ENCODE measurements around the gene FDX1.

Gene FDX1

GRCh38 chr11:110431051-110431672 lies 1.4 kb downstream of the FDX1 start:
- Histone ChIP-seq H3K9me3 (ENCODE audit: control insufficient read depth in 5 of 5, low read length in 5 of 5) (no peaks in the 10 kb centered on the region), H3K36me3 (ENCODE audit: control insufficient read depth in 5 of 5, insufficient read depth in 5 of 5, low read length in 5 of 5) (no peaks in the 10 kb centered on the region), H3K27me3 (ENCODE audit: control insufficient read depth in 5 of 5, insufficient read depth in 4 of 5, low read length in 5 of 5) (no peaks in the 10 kb centered on the region), H3K27ac (ENCODE audit: low read depth, low read length) (peak overlapping the region; percentile 92), H3K4me1 (ENCODE audit: control insufficient read depth in 5 of 5, insufficient read depth in 5 of 5, low read length in 5 of 5) (peaks cover 9 to 43% (median 31%) of the 10 kb centered on the region in 5 donors), H3K9ac (ENCODE audit: low read length in 5 of 5) (peak overlapping the region; percentile 91 to 100 (median 99)), H3K4me3 (ENCODE audit: low read depth in 1 of 5, low read length in 5 of 5) (peak overlapping the region; percentile 91 to 97 (median 97))

- Histone ChIP-seq H3K9ac (ENCODE audit: low read length in 5 of 5) (peak overlapping the region; percentile 82 to 100 (median 93)), H3K9me3 (ENCODE audit: control insufficient read depth in 5 of 5, low read length in 5 of 5) (no peaks in the 10 kb centered on the region), H3K4me3 (ENCODE audit: low read depth in 1 of 5, low read length in 5 of 5) (peak overlapping the region in 4 of 5 donors; percentile 96 to 97 (median 97)), H3K27me3 (ENCODE audit: control insufficient read depth in 5 of 5, insufficient read depth in 4 of 5, low read length in 5 of 5) (no peaks in the 10 kb centered on the region), H3K27ac (ENCODE audit: low read depth, low read length) (peak overlapping the region; percentile 92), H3K36me3 (ENCODE audit: control insufficient read depth in 5 of 5, insufficient read depth in 5 of 5, low read length in 5 of 5) (no peaks in the 10 kb centered on the region), H3K4me1 (ENCODE audit: control insufficient read depth in 5 of 5, insufficient read depth in 5 of 5, low read length in 5 of 5) (peaks cover 9 to 47% (median 32%) of the 10 kb centered on the region in 5 donors)
Observed at GRCh38 chr11:110431674-110432073, 1.9 kb downstream of the FDX1 start.

- H3K36me3 ChIP-seq (ENCODE audit: control insufficient read depth in 5 of 5, insufficient read depth in 5 of 5, low read length in 5 of 5) = peaks cover 0 to 7% (median 0%) of the 10 kb centered on the region in 5 donors
- H3K4me1 ChIP-seq (ENCODE audit: control insufficient read depth in 5 of 5, insufficient read depth in 5 of 5, low read length in 5 of 5) = peaks cover 9 to 51% (median 32%) of the 10 kb centered on the region in 5 donors
- H3K27me3 ChIP-seq (ENCODE audit: control insufficient read depth in 5 of 5, insufficient read depth in 4 of 5, low read length in 5 of 5) = no peaks in the 10 kb centered on the region
- no peak overlapping the region for H3K4me3 ChIP-seq (ENCODE audit: low read depth in 1 of 5, low read length in 5 of 5)
- peak overlapping the region in 1 of 5 donors; percentile 21 for H3K9ac ChIP-seq (ENCODE audit: low read length in 5 of 5)
- peak overlapping the region; percentile 25 for H3K27ac ChIP-seq (ENCODE audit: low read depth, low read length)
- H3K9me3 ChIP-seq (ENCODE audit: control insufficient read depth in 5 of 5, low read length in 5 of 5) = no peaks in the 10 kb centered on the region
Observed at GRCh38 chr11:110432713-110433392, 3.1 kb downstream of the FDX1 start.

GRCh38 chr11:110433393-110434333 lies 3.9 kb downstream of the FDX1 start:
- Histone ChIP-seq H3K36me3 (ENCODE audit: control insufficient read depth in 5 of 5, insufficient read depth in 5 of 5, low read length in 5 of 5) (peaks cover 0 to 7% (median 0%) of the 10 kb centered on the region in 5 donors), H3K4me1 (ENCODE audit: control insufficient read depth in 5 of 5, insufficient read depth in 5 of 5, low read length in 5 of 5) (peaks cover 9 to 51% (median 32%) of the 10 kb centered on the region in 5 donors), H3K9ac (ENCODE audit: low read length in 5 of 5) (peak overlapping the region in 1 of 5 donors; percentile 21), H3K4me3 (ENCODE audit: low read depth in 1 of 5, low read length in 5 of 5) (no peak overlapping the region), H3K27me3 (ENCODE audit: control insufficient read depth in 5 of 5, insufficient read depth in 4 of 5, low read length in 5 of 5) (no peaks in the 10 kb centered on the region), H3K9me3 (ENCODE audit: control insufficient read depth in 5 of 5, low read length in 5 of 5) (no peaks in the 10 kb centered on the region), H3K27ac (ENCODE audit: low read depth, low read length) (peak overlapping the region; percentile 25)

GRCh38 chr11:110434952-110435779 lies 5.4 kb downstream of the FDX1 start:
- no peaks in the 10 kb centered on the region for H3K9me3 ChIP-seq (ENCODE audit: control insufficient read depth in 5 of 5, low read length in 5 of 5)
- H3K4me3 ChIP-seq (ENCODE audit: low read depth in 1 of 5, low read length in 5 of 5) = no peak overlapping the region
- no peaks in the 10 kb centered on the region for H3K27me3 ChIP-seq (ENCODE audit: control insufficient read depth in 5 of 5, insufficient read depth in 4 of 5, low read length in 5 of 5)
- peaks cover 0 to 7% (median 0%) of the 10 kb centered on the region in 5 donors for H3K36me3 ChIP-seq (ENCODE audit: control insufficient read depth in 5 of 5, insufficient read depth in 5 of 5, low read length in 5 of 5)
- H3K27ac ChIP-seq (ENCODE audit: low read depth, low read length) = peak overlapping the region; percentile 67
- no peak overlapping the region for H3K9ac ChIP-seq (ENCODE audit: low read length in 5 of 5)
- H3K4me1 ChIP-seq (ENCODE audit: control insufficient read depth in 5 of 5, insufficient read depth in 5 of 5, low read length in 5 of 5) = peaks cover 7 to 44% (median 26%) of the 10 kb centered on the region in 5 donors

GRCh38 chr11:110435780-110436717 lies 6.3 kb downstream of the FDX1 start:
- no peaks in the 10 kb centered on the region for H3K9me3 ChIP-seq (ENCODE audit: control insufficient read depth in 5 of 5, low read length in 5 of 5)

GRCh38 chr11:110438017-110438416 lies 8.3 kb downstream of the FDX1 start:
- Histone ChIP-seq H3K27me3 (ENCODE audit: control insufficient read depth in 5 of 5, insufficient read depth in 4 of 5, low read length in 5 of 5) (no peaks in the 10 kb centered on the region), H3K9ac (ENCODE audit: low read length in 5 of 5) (no peak overlapping the region), H3K27ac (ENCODE audit: low read depth, low read length) (no peak overlapping the region), H3K36me3 (ENCODE audit: control insufficient read depth in 5 of 5, insufficient read depth in 5 of 5, low read length in 5 of 5) (peaks cover 2 to 9% (median 8%) of the 10 kb centered on the region in 5 donors), H3K4me1 (ENCODE audit: control insufficient read depth in 5 of 5, insufficient read depth in 5 of 5, low read length in 5 of 5) (peaks cover 0 to 24% (median 4%) of the 10 kb centered on the region in 5 donors), H3K4me3 (ENCODE audit: low read depth in 1 of 5, low read length in 5 of 5) (no peak overlapping the region), H3K9me3 (ENCODE audit: control insufficient read depth in 5 of 5, low read length in 5 of 5) (no peaks in the 10 kb centered on the region)

More at GRCh38 chr11:110435780-110436717, 6.3 kb downstream of the FDX1 start:
- Histone ChIP-seq H3K4me1 (ENCODE audit: control insufficient read depth in 5 of 5, insufficient read depth in 5 of 5, low read length in 5 of 5) (peaks cover 7 to 38% (median 18%) of the 10 kb centered on the region in 5 donors), H3K27me3 (ENCODE audit: control insufficient read depth in 5 of 5, insufficient read depth in 4 of 5, low read length in 5 of 5) (no peaks in the 10 kb centered on the region), H3K36me3 (ENCODE audit: control insufficient read depth in 5 of 5, insufficient read depth in 5 of 5, low read length in 5 of 5) (peaks cover 0 to 7% (median 4%) of the 10 kb centered on the region in 5 donors), H3K9ac (ENCODE audit: low read length in 5 of 5) (peak overlapping the region in 1 of 5 donors; percentile 24), H3K4me3 (ENCODE audit: low read depth in 1 of 5, low read length in 5 of 5) (no peak overlapping the region), H3K27ac (ENCODE audit: low read depth, low read length) (peak overlapping the region; percentile 67)

GRCh38 chr11:110445437-110445836 lies 15.7 kb downstream of the FDX1 start:
- no peaks in the 10 kb centered on the region for H3K27me3 ChIP-seq (ENCODE audit: control insufficient read depth in 5 of 5, insufficient read depth in 4 of 5, low read length in 5 of 5)
- no peak overlapping the region for H3K4me3 ChIP-seq (ENCODE audit: low read depth in 1 of 5, low read length in 5 of 5)
- H3K9me3 ChIP-seq (ENCODE audit: control insufficient read depth in 5 of 5, low read length in 5 of 5) = no peaks in the 10 kb centered on the region
- peaks cover 0 to 5% (median 0%) of the 10 kb centered on the region in 5 donors for H3K4me1 ChIP-seq (ENCODE audit: control insufficient read depth in 5 of 5, insufficient read depth in 5 of 5, low read length in 5 of 5)
- no peak overlapping the region for H3K27ac ChIP-seq (ENCODE audit: low read depth, low read length)
- no peak overlapping the region for H3K9ac ChIP-seq (ENCODE audit: low read length in 5 of 5)
- H3K36me3 ChIP-seq (ENCODE audit: control insufficient read depth in 5 of 5, insufficient read depth in 5 of 5, low read length in 5 of 5) = peaks cover 2 to 9% (median 8%) of the 10 kb centered on the region in 5 donors

All from subcutaneous abdominal adipose tissue (tissue), 5 donors.